Muscle layer of colon (tissue), 2 donors: ENCODE measurements around the gene MTUS2.
"Not testable (repeated sequence)": the region's sequence is repeated elsewhere in the genome, so short reads cannot be mapped to it uniquely, and the experiment has no call there.

Experiments
- H3K27ac ChIP-seq: one replicate; pipeline ENCODE4 v1.7.0; 2013; ENCODE audit warnings: low read depth, mild to moderate bottlenecking, low read length, moderate library complexity
- H3K27me3 ChIP-seq, 2 donors: one replicate each; pipeline ENCODE4 v1.7.0; 2013; ENCODE audit warnings: low read length in 2 of 2, mild to moderate bottlenecking in 2 of 2; ENCODE audit not compliant: insufficient read depth in 2 of 2, control insufficient read depth in 1 of 2
- H3K36me3 ChIP-seq: one replicate; pipeline ENCODE4 v1.7.0; 2013; ENCODE audit warnings: mild to moderate bottlenecking, low read length; ENCODE audit not compliant: insufficient read depth
- H3K4me1 ChIP-seq: one replicate; pipeline ENCODE4 v1.7.0; 2013; ENCODE audit warnings: mild to moderate bottlenecking, low read length; ENCODE audit not compliant: insufficient read depth
- H3K4me3 ChIP-seq, 2 donors: one replicate each; pipeline ENCODE4 v1.7.0; 2013; ENCODE audit warnings: low read length in 2 of 2, low read depth in 1 of 2, mild to moderate bottlenecking in 1 of 2, moderate library complexity in 1 of 2
- H3K9ac ChIP-seq: one replicate; pipeline ENCODE4 v1.7.0; 2013; ENCODE audit warnings: low read length
- H3K9me3 ChIP-seq: one replicate; pipeline ENCODE4 v1.7.0; 2013; ENCODE audit warnings: mild to moderate bottlenecking, low read length
- donor health status: abdominal sarcoma.
- donor health status: Adenocarcinoma of cecum.

MTUS2 gene

DNA sequence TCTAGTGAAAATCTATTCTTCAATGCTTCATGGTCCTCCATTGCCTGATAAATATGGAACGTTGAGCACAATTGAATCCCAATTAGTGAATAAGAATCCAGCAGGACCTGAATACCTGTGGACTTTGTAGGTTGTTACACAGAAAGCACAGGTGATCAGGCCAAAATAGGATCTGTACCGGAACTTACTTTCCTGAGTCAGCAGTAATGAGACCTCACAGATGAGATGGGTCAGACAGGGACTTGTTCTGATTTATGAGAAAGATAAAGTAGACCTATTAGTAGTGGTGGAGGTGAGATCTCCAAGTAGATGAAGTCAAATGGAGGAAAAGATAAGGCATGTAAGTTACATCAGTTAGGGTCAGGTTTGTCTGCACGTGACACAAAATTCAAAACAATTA lies 351.1 kb downstream of the MTUS2 start:
- H3K4me3 ChIP-seq, result no peak overlapping the region
- H3K9me3 ChIP-seq, result no peaks in the 10 kb centered on the region
- H3K9ac ChIP-seq, result no peak overlapping the region
- no peaks in the 10 kb centered on the region for H3K4me1 ChIP-seq
- no peak overlapping the region for H3K27ac ChIP-seq
- no peaks in the 10 kb centered on the region for H3K36me3 ChIP-seq
- no peaks in the 10 kb centered on the region for H3K27me3 ChIP-seq

DNA sequence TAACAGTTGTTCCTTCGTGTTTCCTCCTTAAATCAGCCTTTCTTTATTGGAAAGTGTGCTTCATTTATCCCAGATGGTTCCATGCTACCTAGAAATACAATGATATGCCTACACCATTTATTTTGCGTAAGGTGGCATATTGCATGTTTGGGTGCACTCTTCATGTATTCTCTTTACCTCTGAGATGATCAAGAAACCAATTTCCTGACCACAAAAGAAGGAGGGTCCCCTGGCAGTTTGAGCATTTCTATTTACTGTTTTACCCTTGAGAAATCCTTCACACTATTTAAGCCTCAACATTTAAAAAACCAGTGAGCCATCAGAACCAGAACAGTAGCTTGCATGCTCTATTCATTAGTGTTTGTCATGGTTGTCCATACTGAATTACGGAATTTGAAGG lies 354.0 kb downstream of the MTUS2 start:
- no peaks in the 10 kb centered on the region for H3K9me3 ChIP-seq
- no peak overlapping the region for H3K27ac ChIP-seq
- no peak overlapping the region for H3K4me3 ChIP-seq
- no peaks in the 10 kb centered on the region for H3K36me3 ChIP-seq
- no peaks in the 10 kb centered on the region for H3K4me1 ChIP-seq
- H3K9ac ChIP-seq, result no peak overlapping the region
- H3K27me3 ChIP-seq, result no peaks in the 10 kb centered on the region

DNA sequence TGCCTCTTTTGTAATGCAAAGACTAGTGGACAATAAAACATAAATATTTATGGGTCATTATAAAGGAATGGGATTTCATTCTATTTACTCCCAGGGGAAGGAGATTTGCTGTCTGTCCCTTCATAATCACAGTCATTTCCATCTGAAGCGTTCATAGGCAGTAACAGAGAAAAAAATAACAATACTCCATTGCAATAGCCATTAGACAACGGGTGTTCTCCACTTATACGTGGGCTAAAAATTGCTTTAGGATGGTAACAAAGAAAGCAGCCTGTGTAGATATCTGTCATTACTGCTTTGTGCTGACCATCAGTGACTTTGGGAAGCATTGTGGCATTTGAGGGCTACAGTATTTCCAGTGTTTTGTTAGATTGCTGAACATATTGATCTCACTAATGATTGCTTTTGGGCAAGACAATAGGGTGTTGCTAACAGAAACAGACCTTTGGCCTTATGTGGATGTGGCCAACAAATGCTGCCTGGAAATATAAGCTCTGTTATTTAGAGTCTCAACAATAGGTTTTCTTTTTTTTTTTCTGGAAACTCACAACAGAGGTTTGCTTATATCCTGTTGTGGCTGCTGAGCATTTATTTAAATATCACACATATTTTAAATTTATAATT lies 355.2 kb downstream of the MTUS2 start:
- Histone ChIP-seq H3K9ac (no peak overlapping the region), H3K36me3 (no peaks in the 10 kb centered on the region), H3K4me1 (no peaks in the 10 kb centered on the region), H3K4me3 (no peak overlapping the region), H3K27ac (no peak overlapping the region), H3K9me3 (no peaks in the 10 kb centered on the region), H3K27me3 (no peaks in the 10 kb centered on the region)

DNA sequence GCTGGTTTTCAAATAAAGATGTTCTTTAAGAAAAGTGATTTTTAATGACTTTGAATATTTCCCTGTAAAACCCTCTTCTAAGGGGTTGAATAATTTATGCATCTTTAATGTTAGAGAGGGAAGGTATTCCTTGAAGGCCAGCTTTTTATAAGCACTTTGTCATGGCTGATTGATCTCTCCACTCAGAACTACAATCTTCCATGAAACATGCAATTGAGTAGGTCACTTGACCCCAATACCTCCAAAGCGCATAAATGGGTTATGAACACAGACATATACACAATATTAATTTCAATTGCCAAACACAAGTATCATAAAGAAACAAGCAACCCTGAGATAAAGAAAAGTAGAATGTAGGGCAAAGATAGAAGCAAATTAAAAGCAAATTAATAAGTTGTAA lies 359.9 kb downstream of the MTUS2 start:
- H3K9ac ChIP-seq, result no peak overlapping the region
- no peaks in the 10 kb centered on the region for H3K9me3 ChIP-seq
- H3K36me3 ChIP-seq, result no peaks in the 10 kb centered on the region
- H3K27ac ChIP-seq, result no peak overlapping the region
- H3K27me3 ChIP-seq, result no peaks in the 10 kb centered on the region
- H3K4me3 ChIP-seq, result no peak overlapping the region
- H3K4me1 ChIP-seq, result no peaks in the 10 kb centered on the region

DNA sequence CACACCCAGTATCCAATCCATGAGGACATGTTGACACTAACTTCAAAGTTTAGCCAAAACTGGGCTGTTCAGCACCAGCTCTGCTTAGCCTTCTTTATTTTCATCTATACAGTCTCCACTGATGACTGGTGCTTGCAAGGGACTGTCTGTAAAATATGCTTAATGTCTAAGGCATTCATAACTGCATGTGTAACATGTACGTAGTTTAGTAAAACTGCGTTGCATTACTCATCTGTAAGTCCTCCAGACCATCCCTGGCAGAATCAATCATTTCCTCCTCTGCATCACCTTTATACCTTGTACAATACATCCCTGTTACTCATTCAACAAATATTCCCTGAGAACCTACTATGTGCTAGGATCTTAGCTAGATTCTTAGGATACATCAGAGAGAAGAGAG lies 362.1 kb downstream of the MTUS2 start:
- Histone ChIP-seq H3K36me3 (no peaks in the 10 kb centered on the region), H3K27ac (no peak overlapping the region), H3K4me1 (no peaks in the 10 kb centered on the region), H3K9me3 (no peaks in the 10 kb centered on the region), H3K27me3 (no peaks in the 10 kb centered on the region), H3K4me3 (no peak overlapping the region), H3K9ac (no peak overlapping the region)

DNA sequence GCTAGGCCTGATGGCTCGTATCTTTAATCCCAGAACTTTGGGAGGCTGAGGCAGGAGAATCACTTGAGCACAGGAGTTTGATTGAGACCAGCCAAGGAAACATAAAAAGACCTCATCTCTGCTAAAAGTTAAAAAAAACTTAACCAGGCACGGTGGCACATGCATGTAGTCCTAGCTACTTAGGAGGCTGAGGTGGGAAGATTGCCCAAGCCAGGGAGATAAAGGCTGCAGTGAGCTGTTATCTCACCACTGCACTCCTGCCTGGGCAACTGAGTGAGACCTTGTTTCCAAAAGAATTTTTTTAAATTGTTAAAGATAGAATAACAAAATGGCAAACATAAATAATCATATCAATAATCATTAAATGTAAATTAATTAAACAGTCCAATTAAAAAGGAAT lies 365.8 kb downstream of the MTUS2 start:
- no peaks in the 10 kb centered on the region for H3K9me3 ChIP-seq
- no peaks in the 10 kb centered on the region for H3K4me1 ChIP-seq
- no peaks in the 10 kb centered on the region for H3K27me3 ChIP-seq
- no peaks in the 10 kb centered on the region for H3K36me3 ChIP-seq
- H3K4me3 ChIP-seq, result no peak overlapping the region
- H3K27ac ChIP-seq, result no peak overlapping the region
- no peak overlapping the region for H3K9ac ChIP-seq

DNA sequence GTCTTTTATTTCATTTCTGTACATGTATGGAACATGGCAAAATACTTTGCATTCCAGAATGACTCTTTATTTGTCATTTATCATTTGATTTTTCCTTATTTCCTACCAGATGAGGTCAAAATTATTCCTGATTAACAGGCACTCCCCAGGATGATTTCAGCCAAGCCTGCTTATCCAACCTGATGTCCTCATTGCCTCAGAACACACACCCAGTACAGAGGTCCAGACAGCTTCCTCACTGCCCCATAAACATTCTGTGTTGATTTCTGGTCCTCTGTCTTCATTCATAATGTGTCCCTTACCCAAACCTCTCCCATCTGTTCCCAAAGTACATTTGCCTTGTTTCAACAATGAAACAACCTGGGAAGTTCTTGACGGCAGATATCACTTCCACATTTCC lies 367.4 kb downstream of the MTUS2 start:
- no peaks in the 10 kb centered on the region for H3K9me3 ChIP-seq
- no peak overlapping the region for H3K9ac ChIP-seq
- no peaks in the 10 kb centered on the region for H3K36me3 ChIP-seq
- no peak overlapping the region for H3K27ac ChIP-seq
- no peaks in the 10 kb centered on the region for H3K27me3 ChIP-seq
- no peaks in the 10 kb centered on the region for H3K4me1 ChIP-seq
- H3K4me3 ChIP-seq, result no peak overlapping the region

DNA sequence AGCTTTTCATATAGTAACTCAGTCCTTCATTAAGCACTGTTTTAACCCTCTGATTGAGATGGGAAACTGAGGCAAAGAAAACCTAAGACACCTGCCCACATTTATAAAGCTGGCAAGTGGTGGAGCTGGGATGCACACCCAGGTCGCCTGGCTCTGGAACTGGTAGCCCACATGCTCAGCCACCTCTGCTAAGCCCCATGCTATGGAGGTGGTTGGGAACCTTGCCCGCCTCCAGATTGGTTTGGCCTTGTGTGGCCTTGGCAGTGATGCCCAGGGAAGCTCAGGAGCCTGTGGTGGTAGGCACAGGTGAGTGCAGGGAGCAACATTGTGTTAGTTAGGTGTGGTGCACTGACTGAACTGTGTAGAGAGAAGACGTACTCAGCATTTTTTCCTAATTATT lies 370.2 kb downstream of the MTUS2 start:
- H3K4me3 ChIP-seq, result no peak overlapping the region
- no peak overlapping the region for H3K9ac ChIP-seq
- H3K27me3 ChIP-seq, result no peaks in the 10 kb centered on the region
- no peaks in the 10 kb centered on the region for H3K4me1 ChIP-seq
- H3K27ac ChIP-seq, result no peak overlapping the region
- H3K36me3 ChIP-seq, result no peaks in the 10 kb centered on the region
- no peaks in the 10 kb centered on the region for H3K9me3 ChIP-seq

DNA sequence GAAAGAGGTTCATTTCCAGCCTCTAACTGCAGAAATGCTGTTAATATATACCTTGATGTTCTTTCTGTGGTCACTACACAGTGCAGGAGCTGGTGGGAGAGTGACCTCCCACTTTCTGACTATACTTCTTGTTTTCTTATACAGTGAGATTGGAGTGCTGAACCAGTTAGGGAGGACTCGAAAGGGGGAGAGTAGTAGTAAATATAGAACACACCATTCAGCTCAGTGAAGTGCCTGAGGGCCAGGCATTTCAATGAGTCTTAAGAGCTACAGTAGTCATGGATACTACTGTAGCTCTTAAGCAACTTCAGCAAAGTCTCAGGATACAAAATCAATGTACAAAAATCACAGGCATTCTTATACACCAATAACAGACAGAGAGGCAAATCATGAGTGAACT lies 372.9 kb downstream of the MTUS2 start:
- Histone ChIP-seq H3K4me3 (no peak overlapping the region), H3K27me3 (no peaks in the 10 kb centered on the region), H3K9me3 (no peaks in the 10 kb centered on the region), H3K9ac (no peak overlapping the region), H3K4me1 (no peaks in the 10 kb centered on the region), H3K36me3 (no peaks in the 10 kb centered on the region), H3K27ac (no peak overlapping the region)

DNA sequence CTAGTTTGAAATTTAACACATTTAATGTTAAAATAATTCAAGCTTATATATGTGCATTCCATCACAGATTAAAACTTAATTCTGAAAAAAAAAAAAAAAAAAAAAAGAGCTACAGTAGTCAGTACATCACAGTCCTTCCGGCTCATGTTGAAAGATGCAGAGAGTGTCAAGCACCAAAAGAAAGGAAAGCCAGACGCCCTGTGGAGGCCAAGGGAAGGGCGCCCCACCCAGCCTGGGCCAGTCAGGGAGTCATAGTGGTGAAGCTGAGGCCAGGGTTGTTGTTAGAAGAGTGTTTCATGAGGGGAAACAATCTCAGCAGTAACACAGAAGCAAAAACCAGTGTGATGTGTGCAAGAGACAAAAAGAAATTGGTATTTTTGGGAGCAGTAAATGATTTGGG lies 375.3 kb downstream of the MTUS2 start:
- no peak overlapping the region for H3K9ac ChIP-seq
- H3K36me3 ChIP-seq, result no peaks in the 10 kb centered on the region
- no peak overlapping the region for H3K27ac ChIP-seq
- H3K9me3 ChIP-seq, result no peaks in the 10 kb centered on the region
- H3K4me1 ChIP-seq, result no peaks in the 10 kb centered on the region
- H3K27me3 ChIP-seq, result no peaks in the 10 kb centered on the region
- no peak overlapping the region for H3K4me3 ChIP-seq

DNA sequence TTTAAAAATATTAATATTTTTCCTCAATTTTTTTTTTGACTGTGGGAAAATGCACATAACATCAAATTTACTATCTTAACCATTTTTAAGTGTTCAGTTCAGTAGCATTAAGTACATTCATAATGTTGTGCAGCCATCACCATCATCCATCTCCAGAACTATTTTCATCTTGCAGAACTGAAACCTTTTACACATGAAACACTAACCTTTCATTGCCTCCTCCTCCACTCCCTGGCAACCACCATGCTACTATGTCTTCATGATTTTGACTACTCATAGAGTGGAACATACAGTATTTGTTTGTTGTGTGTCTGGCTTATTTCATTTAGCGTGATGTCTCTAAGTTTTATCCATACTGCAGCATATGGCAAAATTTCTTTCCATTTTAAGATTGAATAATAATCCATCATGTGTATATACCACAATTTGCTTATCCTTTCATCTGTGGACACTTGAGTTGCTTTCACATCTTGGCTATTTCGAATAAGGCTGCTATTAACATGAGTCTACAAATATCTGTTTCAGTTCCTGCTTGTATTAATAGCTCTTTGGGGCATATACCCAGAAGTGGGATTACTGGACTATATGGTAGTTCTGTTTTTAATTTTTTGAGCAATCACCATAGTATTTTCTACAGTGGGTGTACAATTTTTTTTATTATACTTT lies 376.4 kb downstream of the MTUS2 start:
- no peaks in the 10 kb centered on the region for H3K27me3 ChIP-seq
- H3K4me1 ChIP-seq, result no peaks in the 10 kb centered on the region
- no peaks in the 10 kb centered on the region for H3K36me3 ChIP-seq
- no peak overlapping the region for H3K9ac ChIP-seq
- no peak overlapping the region for H3K4me3 ChIP-seq
- no peak overlapping the region for H3K27ac ChIP-seq
- no peaks in the 10 kb centered on the region for H3K9me3 ChIP-seq

DNA sequence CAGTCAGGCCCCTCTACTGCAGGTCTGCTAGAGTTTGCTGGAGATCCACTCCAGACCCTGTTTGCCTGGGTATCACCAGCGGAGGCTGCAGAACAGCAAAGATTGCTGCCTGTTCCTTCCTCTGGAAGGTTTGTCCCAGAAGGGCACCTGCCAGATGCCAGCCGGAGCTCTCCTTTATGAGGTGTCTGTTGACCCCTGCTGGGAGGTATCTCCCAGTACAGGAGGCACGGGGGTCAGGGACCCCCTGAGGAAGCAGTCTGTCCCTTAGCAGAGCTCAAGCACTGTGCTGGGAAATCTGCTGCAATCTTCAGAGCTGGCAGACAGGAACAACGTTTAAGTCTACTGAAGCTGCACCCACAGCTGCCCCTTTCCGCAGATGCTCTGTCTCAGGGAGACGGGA lies 382.6 kb downstream of the MTUS2 start:
- not testable (repeated sequence) for H3K4me1 ChIP-seq, H3K27me3 ChIP-seq, H3K9me3 ChIP-seq, H3K4me3 ChIP-seq, H3K36me3 ChIP-seq, H3K27ac ChIP-seq, H3K9ac ChIP-seq
